Pancreas (tissue), 10 donors: ENCODE results near the gene FAF2. TPM values are rescaled to one million over a fixed set of nuclear protein-coding genes. Genes with fewer than 3 reads are reported as not detected.

Experiments used
- ATAC-seq, 4 donors: fragments of 200-7000 bp; cut with Tn5 transposase; one replicate each; pipeline versions ENCODE4 v1.8.0 to v1.9.1; 2020; ENCODE audit warnings: mild to moderate bottlenecking in 4 of 4, moderate library complexity in 4 of 4
- DNase-seq, 6 donors: peaks; one replicate each; pipeline ENCODE4 v3.0.0-alpha.2; 2020
- FAIRE-seq: peaks from 2 replicates; lab custom pipeline; 2012; peaks lifted over from hg19 to GRCh38; lab: Jason Lieb, UNC
- H3K27ac ChIP-seq, 4 donors: fragments of 200-600 bp; sonication (generic); 1 replicate in 3 of 4; 2 replicates in 1 of 4; pipeline versions ENCODE4 v1.5.0 to v1.8.0; 2020
- H3K27me3 ChIP-seq, 4 donors: fragments of 200-600 bp; one replicate each; pipeline ENCODE4 v1.8.0; 2021
- H3K36me3 ChIP-seq, 3 donors: fragments of 200-600 bp; sonication (generic) in 1 of 3; one replicate each; pipeline versions ENCODE4 v1.5.0 to v1.8.0; 2020 to 2021
- H3K4me1 ChIP-seq, 3 donors: fragments of 200-600 bp; one replicate each; pipeline ENCODE4 v1.8.0; 2021
- H3K4me3 ChIP-seq, 4 donors: fragments of 200-600 bp; sonication (generic) in 2 of 4; one replicate each; pipeline versions ENCODE4 v1.5.0 to v1.8.0; 2020 to 2021
- H3K9me3 ChIP-seq, 4 donors: fragments of 200-600 bp; one replicate each; pipeline ENCODE4 v1.8.0; 2021
- WGBS, 2 donors: extraction: QIAGEN DNeasy Blood & Tissue Kit; methylation state at CpG; one replicate each; pipeline ENCODE4 v1.1.7; 2013; 5-methylcytosine and 5-hydroxymethylcytosine counted together
- intact Hi-C, 3 donors: fragments of 100-400 bp; cut with DNase I; formaldehyde crosslinking; loops; one replicate each; pipeline versions ENCODE4 v1.11.1 to v1.14.2; 2022
- polyA plus RNA-seq, 2 donors: library from polyadenylated mRNA; stranded (reverse); fragments of 200-250 nt; gene quantifications; one replicate each; pipeline ENCODE4 v1.2.3, GENCODE V29; 2013
- total RNA-seq, 6 donors: library from RNA; stranded (reverse); fragmentation: NEBNext Ultra II Directional in 4 of 6; extraction: Animal tissue kit (Norgen Biotek cat#: 25700) in 4 of 6; gene quantifications; one replicate each; pipeline versions ENCODE4 v1.2.1 to v1.2.4, GENCODE V29; 2021 to 2023
- TF ChIP-seq, protein P1 (sequence below), 4 donors: fragments of 200-600 bp; sonication (generic) in 3 of 4; IDR thresholded peaks; one replicate each; pipeline versions ENCODE4 v1.5.0 to v1.8.0; 2021; ENCODE audit warnings: antibody characterized with exemption in 4 of 4
- donor health status: healthy with polysubstance abuse.
- donor health status: DM: no; HTN: no; CAD: no; lungs with moderate emphysema.
- donor health status: DM: no; HTN: no; CAD: no.
- donor health status: control.
- donor health status: control.
- donor health status: Bipolar disorder and iron deficiency.
- donor health status: DM: yes; HTN: yes; CAD: no.
- donor health status: DM: no; HTN: no; CAD: no.
- donor health status: DM: no; HTN: no; CAD: no.
- donor health status: DM: yes; HTN: yes; CAD: no.

FAF2 gene
- total and polyA plus RNA-seq, 8 donors: 6.8 to 18.0 (median 15.1) TPM

- DNase-seq: peak in 1 of 6 donors; percentile 75
- intact Hi-C loops: no loop called here
- peaks cover 11 to 17% (median 16%) of the 10 kb centered on the region in 3 donors for H3K4me1 ChIP-seq
Measured at GRCh38 chr5:176529741-176530141, 81.6 kb downstream of the FAF2 start.

DNA sequence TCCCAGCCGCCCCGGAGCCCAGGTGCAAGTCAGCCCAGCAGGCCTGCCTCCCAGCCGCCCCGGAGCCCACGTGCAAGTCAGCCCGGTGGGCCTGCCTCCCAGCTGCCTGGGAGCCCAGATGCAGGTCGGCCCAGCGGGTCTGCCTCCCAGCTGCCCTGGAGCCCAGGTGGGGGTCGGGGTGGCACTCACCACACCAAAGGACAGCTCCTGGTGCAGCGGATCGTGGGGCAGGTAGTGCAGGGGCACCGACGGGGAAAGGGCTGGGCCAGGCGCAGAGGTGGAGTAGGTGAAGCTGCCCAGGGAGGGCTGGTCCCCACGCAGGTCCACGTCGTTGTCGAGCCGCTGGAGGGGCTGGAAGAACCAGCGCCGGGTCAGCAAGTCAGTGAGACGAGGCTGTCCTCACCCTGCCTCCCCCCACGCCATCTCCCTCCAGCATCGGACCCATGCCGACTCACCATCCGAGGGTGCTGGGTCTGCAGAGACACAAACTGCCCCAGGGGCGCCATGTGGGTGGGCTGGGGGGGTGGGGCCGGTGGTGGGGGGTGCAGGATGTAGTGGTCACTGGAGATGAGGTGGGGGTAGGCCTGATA, 82.3 kb downstream of the FAF2 start:
- no peak overlapping the region for H3K27ac ChIP-seq
- intact Hi-C loops: no loop called here
- H3K27me3 ChIP-seq: no peaks in the 10 kb centered on the region
- DNase-seq (peak in 1 of 6 donors; percentile 83), FAIRE-seq (no peak), ATAC-seq (no peak)
- H3K4me1 ChIP-seq: peaks cover 19 to 24% (median 22%) of the 10 kb centered on the region in 3 donors
- TF ChIP-seq, protein P1, sequence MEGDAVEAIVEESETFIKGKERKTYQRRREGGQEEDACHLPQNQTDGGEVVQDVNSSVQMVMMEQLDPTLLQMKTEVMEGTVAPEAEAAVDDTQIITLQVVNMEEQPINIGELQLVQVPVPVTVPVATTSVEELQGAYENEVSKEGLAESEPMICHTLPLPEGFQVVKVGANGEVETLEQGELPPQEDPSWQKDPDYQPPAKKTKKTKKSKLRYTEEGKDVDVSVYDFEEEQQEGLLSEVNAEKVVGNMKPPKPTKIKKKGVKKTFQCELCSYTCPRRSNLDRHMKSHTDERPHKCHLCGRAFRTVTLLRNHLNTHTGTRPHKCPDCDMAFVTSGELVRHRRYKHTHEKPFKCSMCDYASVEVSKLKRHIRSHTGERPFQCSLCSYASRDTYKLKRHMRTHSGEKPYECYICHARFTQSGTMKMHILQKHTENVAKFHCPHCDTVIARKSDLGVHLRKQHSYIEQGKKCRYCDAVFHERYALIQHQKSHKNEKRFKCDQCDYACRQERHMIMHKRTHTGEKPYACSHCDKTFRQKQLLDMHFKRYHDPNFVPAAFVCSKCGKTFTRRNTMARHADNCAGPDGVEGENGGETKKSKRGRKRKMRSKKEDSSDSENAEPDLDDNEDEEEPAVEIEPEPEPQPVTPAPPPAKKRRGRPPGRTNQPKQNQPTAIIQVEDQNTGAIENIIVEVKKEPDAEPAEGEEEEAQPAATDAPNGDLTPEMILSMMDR (IDR thresholded peaks at IDR 0.05): no peak
- no peak overlapping the region for H3K4me3 ChIP-seq
- peaks cover 11 to 38% (median 16%) of the 10 kb centered on the region in 3 donors for H3K36me3 ChIP-seq
- H3K9me3 ChIP-seq: no peaks in the 10 kb centered on the region
- 81 to 85% methylated on average over 25 to 28 of the region's 28 CpGs for WGBS, 2 donors

More at GRCh38 chr5:176529741-176530141, 81.6 kb downstream of the FAF2 start:
- 78 to 85% methylated on average over 9 to 11 of the region's 11 CpGs for WGBS, 2 donors
- no peak for ATAC-seq
- Histone ChIP-seq H3K4me3 (no peak overlapping the region), H3K36me3 (peaks cover 11 to 38% (median 16%) of the 10 kb centered on the region in 3 donors), H3K27me3 (no peaks in the 10 kb centered on the region), H3K27ac (no peak overlapping the region), H3K9me3 (no peaks in the 10 kb centered on the region)
- no peak for FAIRE-seq
- TF ChIP-seq, protein P1 (IDR thresholded peaks at IDR 0.05): no peak

DNA sequence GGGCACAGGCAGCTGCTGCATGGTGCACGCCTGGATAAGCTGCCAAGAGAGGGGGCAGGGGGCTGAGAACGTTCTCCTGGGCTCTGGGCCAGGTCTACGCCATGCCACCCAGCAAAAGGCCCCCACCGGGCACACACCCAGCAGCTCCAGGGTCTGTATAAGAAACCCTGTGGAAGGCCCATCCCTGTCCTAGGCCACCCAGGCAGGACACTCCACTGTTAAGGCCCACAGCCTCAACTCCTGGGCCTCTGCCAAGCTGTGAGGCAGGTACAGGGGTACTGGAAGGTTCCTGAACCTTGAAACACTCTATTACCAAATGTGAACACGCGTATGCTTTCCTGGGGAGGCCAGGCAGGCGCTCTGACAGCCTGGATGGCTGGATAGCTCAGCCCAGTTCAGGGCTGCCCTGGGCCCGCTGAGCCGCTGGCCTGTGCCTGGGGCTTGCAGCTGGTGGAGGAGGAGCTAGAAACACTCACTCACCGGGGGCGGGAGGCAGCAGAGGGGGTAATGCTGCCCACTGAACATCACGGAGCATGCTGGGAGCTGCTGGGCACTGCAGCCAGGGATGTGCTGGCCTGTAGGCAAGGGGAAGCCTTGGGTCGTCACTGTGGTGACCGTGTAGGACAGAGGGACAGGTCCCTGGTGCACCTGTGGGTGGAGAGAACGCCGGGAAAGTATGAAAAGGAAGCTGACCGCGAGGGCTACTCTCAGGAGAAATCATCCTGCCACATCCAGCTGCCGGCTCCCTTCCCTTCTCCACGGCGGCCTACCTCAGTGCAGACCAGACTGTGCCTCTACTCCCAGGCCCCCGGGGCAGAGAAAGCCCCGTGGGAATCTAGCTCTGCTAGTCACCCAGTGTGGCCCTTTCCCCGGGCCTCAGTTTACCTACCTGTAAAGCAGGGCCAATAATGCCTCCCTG, 83.1 kb downstream of the FAF2 start:
- H3K27ac ChIP-seq: no peak overlapping the region
- H3K4me1 ChIP-seq: peaks cover 20 to 28% (median 22%) of the 10 kb centered on the region in 3 donors
- no peak overlapping the region for H3K4me3 ChIP-seq

GRCh38 chr5:176531902-176532493, 83.8 kb downstream of the FAF2 start:
- peaks cover 11 to 38% (median 16%) of the 10 kb centered on the region in 3 donors for H3K36me3 ChIP-seq
- ATAC-seq (no peak), DNase-seq (peak in 1 of 6 donors; percentile 82), FAIRE-seq (no peak)
- no peaks in the 10 kb centered on the region for H3K9me3 ChIP-seq
- TF ChIP-seq, protein P1 (IDR thresholded peaks at IDR 0.05): no peak
- no peaks in the 10 kb centered on the region for H3K27me3 ChIP-seq
- H3K4me1 ChIP-seq: peaks cover 20 to 28% (median 22%) of the 10 kb centered on the region in 3 donors
- no peak overlapping the region for H3K4me3 ChIP-seq
- WGBS, 2 donors: 87 to 89% methylated on average over 22 to 28 of the region's 28 CpGs
- intact Hi-C loops: no loop called here
- no peak overlapping the region for H3K27ac ChIP-seq

More for the DNA sequence above, 83.1 kb downstream of the FAF2 start:
- ATAC-seq (no peak), FAIRE-seq (no peak), DNase-seq (peak in 1 of 6 donors; percentile 70)
- no peaks in the 10 kb centered on the region for H3K9me3 ChIP-seq
- 75% methylated on average over 23 to 24 of the region's 24 CpGs for WGBS, 2 donors
- TF ChIP-seq, protein P1 (IDR thresholded peaks at IDR 0.05): no peak
- intact Hi-C loops: no loop called here
- H3K36me3 ChIP-seq: peaks cover 11 to 38% (median 16%) of the 10 kb centered on the region in 3 donors
- H3K27me3 ChIP-seq: no peaks in the 10 kb centered on the region
